CD4-positive, CD25-positive, alpha-beta regulatory T cell (primary cell): ENCODE measurements around the gene PRPH. TPM values are rescaled to one million over a fixed set of nuclear protein-coding genes. Genes with fewer than 3 reads are reported as not detected.
A peak's percentile ranks its signal among the peaks of the same experiment; 100 is the strongest.
"Not testable (repeated sequence)": the region's sequence is repeated elsewhere in the genome, so short reads cannot be mapped to it uniquely, and the experiment has no call there.

Experiments used
- ATAC-seq, 2 donors: fragments of 150-1000 bp; cut with Tn5 transposase; one replicate each; pipeline ENCODE4 v1.10.0; 2021; ENCODE audit warnings: low read depth in 2 of 2, moderate number of reproducible peaks in 2 of 2, moderate library complexity in 1 of 2
- DNase-seq, 3 donors: peaks; one replicate each; pipeline versions ENCODE4 v3.0.0 to v3.0.0-alpha.2; 2012 to 2022; ENCODE audit warnings: mixed read lengths in 1 of 3
- H3K27ac ChIP-seq: one replicate; pipeline ENCODE4 v1.7.0; 2013; ENCODE audit warnings: mild to moderate bottlenecking, low read length; ENCODE audit not compliant: insufficient read depth, poor library complexity, severe bottlenecking
- H3K27me3 ChIP-seq: one replicate; pipeline ENCODE4 v1.7.0; 2013; ENCODE audit warnings: low read length; ENCODE audit not compliant: control insufficient read depth, insufficient read depth
- H3K36me3 ChIP-seq: one replicate; pipeline ENCODE4 v1.7.0; 2013; ENCODE audit warnings: mild to moderate bottlenecking, low read length, moderate library complexity; ENCODE audit not compliant: control insufficient read depth, insufficient read depth
- H3K4me1 ChIP-seq: 2 replicates; pipeline ENCODE4 v1.7.0; 2013; ENCODE audit warnings: mild to moderate bottlenecking, low read length; ENCODE audit not compliant: insufficient read depth, control insufficient read depth, poor library complexity, severe bottlenecking
- H3K4me3 ChIP-seq: one replicate; pipeline ENCODE4 v1.7.0; 2013; ENCODE audit warnings: low read depth, mild to moderate bottlenecking, low read length, moderate library complexity
- H3K9me3 ChIP-seq, 2 experiments: 1 replicate in 1 of 2; 2 replicates in 1 of 2; pipeline ENCODE4 v1.7.0; 2013; ENCODE audit warnings: low read length in 2 of 2, mild to moderate bottlenecking in 1 of 2, moderate library complexity in 1 of 2; ENCODE audit not compliant: control insufficient read depth in 2 of 2
- H3K27ac Mint-ChIP-seq, 3 donors: one replicate each; pipeline ENCODE4 v1.8.0; 2020 to 2022; ENCODE audit warnings: mild to moderate bottlenecking in 3 of 3, mixed read lengths in 3 of 3, moderate library complexity in 2 of 3
- H3K27me3 Mint-ChIP-seq: one replicate; pipeline ENCODE4 v1.8.0; 2022; ENCODE audit warnings: mild to moderate bottlenecking, mixed read lengths
- H3K36me3 Mint-ChIP-seq: one replicate; pipeline ENCODE4 v1.8.0; 2020; ENCODE audit warnings: mixed read lengths
- H3K4me1 Mint-ChIP-seq, 4 donors: one replicate each; pipeline ENCODE4 v1.8.0; 2020 to 2022; ENCODE audit warnings: mixed read lengths in 4 of 4, mild to moderate bottlenecking in 1 of 4
- H3K4me3 Mint-ChIP-seq, 4 donors: one replicate each; pipeline ENCODE4 v1.8.0; 2020 to 2022; ENCODE audit warnings: mild to moderate bottlenecking in 4 of 4, mixed read lengths in 4 of 4, moderate library complexity in 3 of 4
- H3K9me3 Mint-ChIP-seq, 7 donors: one replicate each; pipeline ENCODE4 v1.8.0; 2020 to 2022; ENCODE audit warnings: mixed read lengths in 7 of 7, mild to moderate bottlenecking in 3 of 7, moderate library complexity in 2 of 7
- polyA plus RNA-seq, 4 donors: library from polyadenylated mRNA; unstranded; fragments of 300-500 nt; fragmentation: Illumina TruSeq; gene quantifications; one replicate each; pipeline ENCODE4 v1.2.3, GENCODE V29; 2021
- total RNA-seq: library from RNA; stranded (reverse); gene quantifications from one replicate; pipeline ENCODE4 v1.2.3, GENCODE V29; 2022

The PRPH gene
- not detected for total RNA-seq
- under 1 TPM in 1 of 4 donors, not detected in 3; 0.24 TPM for polyA plus RNA-seq

DNA sequence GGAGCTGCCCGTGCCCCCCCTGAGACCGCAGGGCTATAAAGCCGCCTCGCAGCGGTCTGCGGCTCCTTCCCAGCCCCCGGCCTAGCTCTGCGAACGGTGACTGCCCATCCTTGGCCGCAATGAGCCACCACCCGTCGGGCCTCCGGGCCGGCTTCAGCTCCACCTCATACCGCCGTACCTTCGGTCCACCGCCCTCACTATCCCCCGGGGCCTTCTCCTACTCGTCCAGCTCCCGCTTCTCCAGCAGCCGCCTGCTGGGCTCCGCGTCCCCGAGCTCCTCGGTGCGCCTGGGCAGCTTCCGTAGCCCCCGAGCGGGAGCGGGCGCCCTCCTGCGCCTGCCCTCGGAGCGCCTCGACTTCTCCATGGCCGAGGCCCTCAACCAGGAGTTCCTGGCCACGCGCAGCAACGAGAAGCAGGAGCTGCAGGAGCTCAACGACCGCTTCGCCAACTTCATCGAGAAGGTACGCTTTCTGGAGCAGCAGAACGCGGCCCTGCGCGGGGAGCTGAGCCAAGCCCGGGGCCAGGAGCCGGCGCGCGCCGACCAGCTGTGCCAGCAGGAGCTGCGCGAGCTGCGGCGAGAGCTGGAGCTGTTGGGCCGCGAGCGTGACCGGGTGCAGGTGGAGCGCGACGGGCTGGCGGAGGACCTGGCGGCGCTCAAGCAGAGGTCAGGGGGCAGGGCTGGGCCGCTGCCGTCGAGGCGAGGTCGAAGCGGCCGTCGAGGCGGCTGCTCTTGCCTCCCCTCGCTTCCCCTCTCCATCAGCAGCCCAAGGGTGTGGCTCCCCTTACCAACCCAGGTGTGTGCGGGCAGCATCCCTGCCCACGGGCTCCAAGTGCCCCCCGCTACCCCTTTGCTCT is at the start of gene PRPH:
PRPH (plus strand) TSS at position 66 of the 855 bp plus-strand sequence; CDS start at position 120, 54 bp downstream.
- Histone ChIP-seq H3K9me3 (no peaks in the 10 kb centered on the region), H3K4me1 (peaks cover 25% of the 10 kb centered on the region), H3K27ac (no peak within 1 kb of the TSS), H3K27me3 (peaks cover 18% of the 10 kb centered on the region), H3K4me3 (no peak within 1 kb of the TSS), H3K36me3 (no peaks in the 10 kb centered on the region)
- no peak within 1 kb of the TSS for H3K27ac Mint-ChIP-seq
- H3K9me3 Mint-ChIP-seq, result peaks cover 0 to 1% (median 0%) of the 10 kb centered on the region in 7 donors
- peaks cover 67% of the 10 kb centered on the region for H3K27me3 Mint-ChIP-seq
- no peak within 1 kb of the TSS for H3K4me3 Mint-ChIP-seq
- H3K4me1 Mint-ChIP-seq, result peaks cover 0 to 18% (median 9%) of the 10 kb centered on the region in 4 donors
- H3K36me3 Mint-ChIP-seq, result no peaks in the 10 kb centered on the region
- ATAC-seq (no peak), DNase-seq (no peak)

DNA sequence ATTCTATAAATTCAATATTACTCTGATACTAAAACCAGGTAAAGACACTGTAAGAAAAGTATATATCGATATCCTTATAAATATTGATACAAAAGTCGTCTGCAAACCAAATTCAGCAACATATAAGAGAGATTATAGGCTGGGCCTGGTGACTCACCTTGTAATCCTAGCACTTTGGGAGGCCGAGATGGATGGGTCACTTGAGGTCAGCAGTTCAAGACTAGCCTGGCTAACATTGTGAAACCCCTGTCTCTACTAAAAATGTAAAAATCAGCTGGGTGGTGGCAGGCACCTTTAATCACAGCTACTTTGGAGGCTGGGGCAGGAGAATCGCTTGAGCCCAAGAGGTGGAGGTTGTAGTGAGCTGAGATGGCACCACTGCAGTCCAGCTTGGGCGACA is 43.6 kb upstream of the PRPH start:
- no peak overlapping the region for H3K4me3 Mint-ChIP-seq
- no peaks in the 10 kb centered on the region for H3K9me3 ChIP-seq
- no peaks in the 10 kb centered on the region for H3K36me3 Mint-ChIP-seq
- DNase-seq, result no peak
- H3K4me1 Mint-ChIP-seq, result no peaks in the 10 kb centered on the region
- no peaks in the 10 kb centered on the region for H3K9me3 Mint-ChIP-seq
- H3K4me1 ChIP-seq, result no peaks in the 10 kb centered on the region
- H3K27ac ChIP-seq, result no peak overlapping the region
- H3K4me3 ChIP-seq, result no peak overlapping the region
- H3K27me3 Mint-ChIP-seq, result no peaks in the 10 kb centered on the region
- no peaks in the 10 kb centered on the region for H3K36me3 ChIP-seq
- ATAC-seq, result no peak
- no peaks in the 10 kb centered on the region for H3K27me3 ChIP-seq
- no peak overlapping the region for H3K27ac Mint-ChIP-seq

GRCh38 chr12:49253033-49253623 is 41.8 kb upstream of the PRPH start:
- no peak overlapping the region for H3K4me3 ChIP-seq
- no peaks in the 10 kb centered on the region for H3K9me3 Mint-ChIP-seq
- ATAC-seq, result no peak
- no peaks in the 10 kb centered on the region for H3K9me3 ChIP-seq
- no peaks in the 10 kb centered on the region for H3K4me1 ChIP-seq
- no peaks in the 10 kb centered on the region for H3K36me3 Mint-ChIP-seq
- H3K4me3 Mint-ChIP-seq, result no peak overlapping the region
- no peaks in the 10 kb centered on the region for H3K27me3 ChIP-seq
- H3K27ac ChIP-seq, result no peak overlapping the region
- no peaks in the 10 kb centered on the region for H3K4me1 Mint-ChIP-seq
- no peaks in the 10 kb centered on the region for H3K36me3 ChIP-seq
- H3K27ac Mint-ChIP-seq, result peak overlapping the region in 1 of 3 donors; percentile 11
- H3K27me3 Mint-ChIP-seq, result no peaks in the 10 kb centered on the region
- DNase-seq, result no peak

DNA sequence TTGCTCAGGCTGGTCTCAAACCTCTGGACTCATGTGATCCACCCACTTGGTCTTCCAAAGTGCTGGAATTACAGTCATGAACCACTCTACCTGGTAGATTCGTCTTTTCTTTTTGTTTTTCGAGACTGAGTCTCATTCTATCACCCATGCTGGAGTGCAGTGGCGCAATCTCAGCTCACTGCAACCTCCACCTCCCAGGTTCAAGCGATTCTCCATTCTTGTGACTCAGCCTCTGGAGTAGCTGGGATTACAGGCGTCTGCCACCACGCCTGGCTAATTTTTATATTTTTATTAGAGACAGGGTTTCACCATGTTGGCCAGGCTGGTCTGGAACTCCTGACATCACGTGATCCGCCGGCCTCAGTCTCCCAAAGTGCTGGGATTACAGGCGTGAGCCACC is 39.5 kb upstream of the PRPH start:
- H3K27me3 Mint-ChIP-seq, H3K4me3 Mint-ChIP-seq: not testable (repeated sequence)

GRCh38 chr12:49255857-49256637 is 38.9 kb upstream of the PRPH start:
- Histone ChIP-seq H3K27me3 (no peaks in the 10 kb centered on the region), H3K9me3 (no peaks in the 10 kb centered on the region), H3K36me3 (no peaks in the 10 kb centered on the region), H3K4me1 (no peaks in the 10 kb centered on the region), H3K4me3 (no peak overlapping the region), H3K27ac (no peak overlapping the region)
- no peak for ATAC-seq
- Mint-ChIP-seq H3K36me3 (no peaks in the 10 kb centered on the region), H3K4me3 (no peak overlapping the region), H3K4me1 (peaks cover 0 to 5% (median 0%) of the 10 kb centered on the region in 4 donors), H3K9me3 (no peaks in the 10 kb centered on the region), H3K27me3 (no peaks in the 10 kb centered on the region), H3K27ac (no peak overlapping the region)
- no peak for DNase-seq

More for the DNA sequence above, 39.5 kb upstream of the PRPH start:
- DNase-seq, H3K36me3 ChIP-seq, H3K9me3 Mint-ChIP-seq, H3K9me3 ChIP-seq, H3K36me3 Mint-ChIP-seq, H3K4me1 ChIP-seq, H3K27ac Mint-ChIP-seq, H3K4me1 Mint-ChIP-seq, H3K4me3 ChIP-seq, ATAC-seq, H3K27me3 ChIP-seq, H3K27ac ChIP-seq: not testable (repeated sequence)

- H3K4me3 ChIP-seq, H3K4me1 Mint-ChIP-seq, H3K4me1 ChIP-seq, H3K27me3 Mint-ChIP-seq, H3K27ac ChIP-seq, H3K36me3 ChIP-seq, H3K36me3 Mint-ChIP-seq, ATAC-seq, H3K27me3 ChIP-seq, H3K4me3 Mint-ChIP-seq, DNase-seq, H3K9me3 Mint-ChIP-seq, H3K9me3 ChIP-seq, H3K27ac Mint-ChIP-seq: not testable (repeated sequence)
Observed at GRCh38 chr12:49257508-49258184, 37.3 kb upstream of the PRPH start.

DNA sequence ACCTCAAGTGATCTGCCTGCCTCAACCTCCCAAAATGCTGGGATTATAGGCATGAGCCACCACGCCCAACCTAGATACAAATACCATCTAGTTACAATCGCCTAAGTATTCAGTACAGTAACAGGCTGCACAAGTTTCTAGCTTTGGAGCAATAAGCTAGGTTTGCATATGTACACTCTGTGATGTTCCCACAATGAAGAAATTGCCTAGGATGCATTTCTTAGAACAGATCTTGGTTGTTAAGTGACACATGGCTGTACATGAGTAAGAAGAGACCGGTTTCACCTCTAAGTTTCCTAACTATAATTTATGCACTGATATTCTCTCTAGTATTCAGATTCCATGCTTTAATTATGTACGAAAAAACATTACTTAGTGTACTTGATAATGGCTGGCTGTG is 35.5 kb upstream of the PRPH start:
- Histone ChIP-seq H3K4me1 (peaks cover 4% of the 10 kb centered on the region), H3K27ac (no peak overlapping the region), H3K36me3 (no peaks in the 10 kb centered on the region), H3K9me3 (no peaks in the 10 kb centered on the region), H3K4me3 (no peak overlapping the region), H3K27me3 (no peaks in the 10 kb centered on the region)
- Mint-ChIP-seq H3K27ac (no peak overlapping the region), H3K4me1 (peaks cover 0 to 13% (median 8%) of the 10 kb centered on the region in 4 donors), H3K36me3 (no peaks in the 10 kb centered on the region), H3K27me3 (no peaks in the 10 kb centered on the region), H3K9me3 (no peaks in the 10 kb centered on the region), H3K4me3 (peak overlapping the region in 1 of 4 donors; percentile 23)
- DNase-seq, result no peak
- no peak for ATAC-seq
